Measurements from ENCODE around the gene SPATA21. TPM values are rescaled to one million over a fixed set of nuclear protein-coding genes. Genes with fewer than 3 reads are reported as not detected.
"Not testable (repeated sequence)": the region's sequence is repeated elsewhere in the genome, so short reads cannot be mapped to it uniquely, and the experiment has no call there.

Gene SPATA21
- total and polyA plus RNA-seq, 2 experiments from 2014 or later, result not detected

DNA sequence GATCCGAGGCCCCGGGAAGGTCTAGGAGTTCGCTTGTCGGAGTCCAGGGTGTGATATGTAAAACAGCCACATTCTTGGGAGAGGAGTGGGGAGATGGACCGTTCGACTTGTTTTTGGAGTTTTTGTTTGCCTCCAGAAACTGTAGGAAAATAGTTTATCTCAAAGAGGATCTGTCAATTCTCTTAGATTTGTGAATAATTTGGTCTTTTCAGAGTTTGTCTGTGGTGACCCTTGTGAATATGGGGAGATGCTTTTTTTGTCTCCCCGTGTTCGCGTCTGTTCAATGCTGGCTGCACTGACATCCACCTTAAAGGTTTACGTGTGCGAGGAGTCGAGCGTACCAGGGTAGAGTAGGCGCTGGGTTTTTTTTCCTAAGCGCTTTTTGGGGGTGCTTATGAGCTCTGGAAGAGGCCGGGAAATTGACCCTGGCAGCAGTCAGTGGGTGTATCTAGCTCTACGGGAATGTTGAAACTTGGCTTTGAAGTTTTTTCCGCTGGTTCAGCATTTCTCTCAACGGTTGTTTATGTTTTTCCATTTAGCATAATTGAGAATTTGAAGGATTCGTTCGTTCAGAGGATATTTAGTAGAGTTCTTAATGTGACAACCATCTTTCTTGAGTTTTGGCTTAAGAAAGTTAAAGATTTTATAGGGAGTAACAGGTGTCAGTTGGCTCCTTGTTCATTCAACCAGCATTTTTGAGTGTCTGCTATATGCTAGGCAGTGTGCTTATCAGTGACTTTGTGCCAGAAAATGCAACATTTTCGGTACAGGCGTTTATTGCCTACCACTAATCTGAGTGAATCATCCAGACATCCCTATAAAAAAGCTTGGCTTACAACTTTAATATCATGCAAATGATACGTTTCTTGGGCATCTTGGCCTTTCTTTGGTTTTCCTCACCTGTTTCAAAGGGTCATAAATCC is 69.0 kb downstream of the SPATA21 start:
- Histone ChIP-seq H3F3A (ENCODE audit: insufficient read depth) (peaks cover 41% of the 10 kb centered on the region), H3K4me1 (ENCODE audit: insufficient read depth) (peaks cover 39% of the 10 kb centered on the region), H3K9me2 (ENCODE audit: insufficient read depth) (no peaks in the 10 kb centered on the region), H3K36me3 (ENCODE audit: low read depth) (no peaks in the 10 kb centered on the region), H3K9me3 (ENCODE audit: low read depth) (no peaks in the 10 kb centered on the region), H3K27ac (peak overlapping the region; percentile 91), H2AFZ (peak overlapping the region; percentile 31), H3K27me3 (replicated peaks; ENCODE audit: insufficient read depth) (no peaks in the 10 kb centered on the region), H4K20me1 (ENCODE audit: insufficient read depth) (no peaks in the 10 kb centered on the region; the same call in 1 of the 2 replicates), H3K79me2 (ENCODE audit: insufficient read depth) (peaks cover 57% of the 10 kb centered on the region), H3K4me2 (ENCODE audit: unreplicated experiment) (peak overlapping the region; percentile 89), H3K9ac (peak overlapping the region; percentile 96), H3K4me3 (peak overlapping the region; percentile 94)
- TF ChIP-seq EZH2 (IDR thresholded peaks at IDR 0.05; ENCODE audit: insufficient read depth, poor library complexity, severe bottlenecking) (no peak), EZH2phosphoT487 (IDR thresholded peaks at IDR 0.05; ENCODE audit: insufficient read depth, low read depth) (no peak)
- in situ Hi-C loops (cut with MboI), result loop anchor here (25.0 kb wide), 1 partner anchor 281 kb away; no protein-coding TSS in a partner anchor
- DNase-seq, result peak; percentile 69
- 1% methylated on average over 24 of the region's 24 CpGs for WGBS, 2 experiments (ENCODE audit: low coverage in 1 of 2, low lambda C conversion rate in 2 of 2, missing lambda C conversion rate in 2 of 2)

GRCh38 chr1:16367258-16367967 is 69.8 kb downstream of the SPATA21 start:
- Histone ChIP-seq H3K27me3 (replicated peaks; ENCODE audit: insufficient read depth) (no peaks in the 10 kb centered on the region), H4K20me1 (ENCODE audit: insufficient read depth) (no peaks in the 10 kb centered on the region; the same call in 1 of the 2 replicates), H3K9ac (peak overlapping the region; percentile 96), H3K4me1 (ENCODE audit: insufficient read depth) (peaks cover 31% of the 10 kb centered on the region), H3K4me2 (ENCODE audit: unreplicated experiment) (peak overlapping the region; percentile 89), H3K36me3 (ENCODE audit: low read depth) (no peaks in the 10 kb centered on the region), H3K9me3 (ENCODE audit: low read depth) (no peaks in the 10 kb centered on the region), H2AFZ (peak overlapping the region; percentile 31), H3K4me3 (peak overlapping the region; percentile 94), H3F3A (ENCODE audit: insufficient read depth) (peaks cover 40% of the 10 kb centered on the region), H3K79me2 (ENCODE audit: insufficient read depth) (peaks cover 49% of the 10 kb centered on the region), H3K9me2 (ENCODE audit: insufficient read depth) (no peaks in the 10 kb centered on the region), H3K27ac (peak overlapping the region; percentile 91)
- TF ChIP-seq EZH2phosphoT487 (IDR thresholded peaks at IDR 0.05; ENCODE audit: insufficient read depth, low read depth) (no peak), EZH2 (IDR thresholded peaks at IDR 0.05; ENCODE audit: insufficient read depth, poor library complexity, severe bottlenecking) (no peak)
- DNase-seq, result peak; percentile 93
- WGBS, 2 experiments (ENCODE audit: low coverage in 1 of 2, low lambda C conversion rate in 2 of 2, missing lambda C conversion rate in 2 of 2), result 0 to 2% methylated on average over 33 to 47 of the region's 47 CpGs
- in situ Hi-C loops (cut with MboI), result loop anchor here (25.0 kb wide), 1 partner anchor 280 kb away; no protein-coding TSS in a partner anchor

- Histone ChIP-seq H3K27me3 (replicated peaks; ENCODE audit: insufficient read depth) (no peaks in the 10 kb centered on the region), H3K79me2 (ENCODE audit: insufficient read depth) (peaks cover 42% of the 10 kb centered on the region), H3F3A (ENCODE audit: insufficient read depth) (peaks cover 34% of the 10 kb centered on the region), H3K9me3 (ENCODE audit: low read depth) (no peaks in the 10 kb centered on the region), H3K27ac (peak within 1 kb of the TSS; percentile 91), H3K36me3 (ENCODE audit: low read depth) (no peaks in the 10 kb centered on the region), H3K4me2 (ENCODE audit: unreplicated experiment) (peak within 1 kb of the TSS; percentile 89), H3K4me1 (ENCODE audit: insufficient read depth) (peaks cover 25% of the 10 kb centered on the region), H3K9me2 (ENCODE audit: insufficient read depth) (no peaks in the 10 kb centered on the region), H3K4me3 (peak within 1 kb of the TSS; percentile 94), H4K20me1 (ENCODE audit: insufficient read depth) (no peaks in the 10 kb centered on the region; the same call in 1 of the 2 replicates), H3K9ac (peak within 1 kb of the TSS; percentile 96), H2AFZ (peak within 1 kb of the TSS; percentile 93)
- in situ Hi-C loops (cut with MboI), result loop anchor here (25.0 kb wide), 1 partner anchor 279 kb away; no protein-coding TSS in a partner anchor
- TF ChIP-seq EZH2phosphoT487 (IDR thresholded peaks at IDR 0.05; ENCODE audit: insufficient read depth, low read depth) (no peak), EZH2 (IDR thresholded peaks at IDR 0.05; ENCODE audit: insufficient read depth, poor library complexity, severe bottlenecking) (no peak)
- DNase-seq, result peak; percentile 100
- 5 to 7% methylated on average over 18 to 24 of the region's 24 CpGs for WGBS, 2 experiments (ENCODE audit: low coverage in 1 of 2, low lambda C conversion rate in 2 of 2, missing lambda C conversion rate in 2 of 2)
Observed at GRCh38 chr1:16366722-16367257, 70.4 kb downstream of the SPATA21 start, which contains the start of gene SZRD1. Gene SZRD1 (plus strand): TSS chr1:16367242. CDS start chr1:16367258, 16 bp downstream.

DNA sequence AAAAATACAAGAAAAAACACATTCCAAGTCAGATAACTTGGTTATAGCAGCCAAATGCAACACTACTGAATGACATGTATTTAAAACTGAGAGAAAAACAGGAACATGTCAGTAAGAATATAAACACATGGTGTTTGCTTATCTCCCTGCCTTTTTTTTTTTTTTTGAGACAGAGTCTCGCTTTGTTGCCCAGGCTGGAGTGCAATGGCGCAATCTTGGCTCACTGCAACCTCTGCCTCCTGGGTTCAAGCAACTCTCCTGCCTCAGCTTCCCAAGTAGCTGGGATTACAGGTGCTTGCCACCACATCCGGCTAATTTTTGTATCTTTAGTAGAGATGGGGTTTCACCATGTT is 72.1 kb downstream of the SPATA21 start:
- not testable (repeated sequence) for H3K9me2 ChIP-seq (ENCODE audit: insufficient read depth); H3K4me3 ChIP-seq; H4K20me1 ChIP-seq (ENCODE audit: insufficient read depth); H3K9ac ChIP-seq; H3K4me2 ChIP-seq (ENCODE audit: unreplicated experiment); H3K27me3 ChIP-seq (replicated peaks; ENCODE audit: insufficient read depth); H3K9me3 ChIP-seq (ENCODE audit: low read depth); H3K36me3 ChIP-seq (ENCODE audit: low read depth)
- H3K27ac ChIP-seq, result peak overlapping the region; percentile 71; the same call in 1 of the 2 replicates
- H3F3A ChIP-seq (ENCODE audit: insufficient read depth), result peaks cover 32% of the 10 kb centered on the region
- WGBS, 2 experiments (ENCODE audit: low coverage in 1 of 2, low lambda C conversion rate in 2 of 2, missing lambda C conversion rate in 2 of 2), result 68 to 78% methylated on average over 3 of the region's 3 CpGs
- in situ Hi-C loops (cut with MboI), result loop anchor here (25.0 kb wide), 1 partner anchor 278 kb away; no protein-coding TSS in a partner anchor
- peaks cover 22% of the 10 kb centered on the region for H3K4me1 ChIP-seq (ENCODE audit: insufficient read depth)
- H2AFZ ChIP-seq, result 0 out of 2 replicates have a peak overlapping the region, but pooled peaks have one; percentile 46
- peak; percentile 27 for DNase-seq
- H3K79me2 ChIP-seq (ENCODE audit: insufficient read depth), result peaks cover 26% of the 10 kb centered on the region
